ENCODE results near the gene CCDC88B.
"Not testable (repeated sequence)": the region's sequence is repeated elsewhere in the genome, so short reads cannot be mapped to it uniquely, and the experiment has no call there.

The CCDC88B gene

GRCh38 chr11:64321026-64321425 is 19.0 kb upstream of the CCDC88B start:
- no peak for DNase-seq

GRCh38 chr11:64321533-64321932 is 18.5 kb upstream of the CCDC88B start:
- no peak for DNase-seq

- no peak for DNase-seq
These were observed 17.1 kb upstream of the CCDC88B start for GRCh38 chr11:64322925-64323260.

- no peak for DNase-seq
These were observed 16.6 kb upstream of the CCDC88B start for GRCh38 chr11:64323373-64323772.

- not testable (repeated sequence) for DNase-seq
These were observed 16.0 kb upstream of the CCDC88B start for GRCh38 chr11:64323984-64324383.

GRCh38 chr11:64324692-64325469 is 15.1 kb upstream of the CCDC88B start:
- DNase-seq, result no peak

GRCh38 chr11:64327375-64327774 is 12.6 kb upstream of the CCDC88B start:
- DNase-seq, result no peak

- DNase-seq, result no peak
These were observed 12.0 kb upstream of the CCDC88B start for GRCh38 chr11:64327993-64328392.

- DNase-seq, result no peak
These were observed 9.1 kb upstream of the CCDC88B start for GRCh38 chr11:64330888-64331287.

GRCh38 chr11:64331569-64332371 is 8.2 kb upstream of the CCDC88B start:
- DNase-seq, result peak in 6 of 58 donors; percentile 6 to 33 (median 23)

GRCh38 chr11:64333556-64333955 is 6.4 kb upstream of the CCDC88B start:
- DNase-seq, result no peak

- no peak for DNase-seq
These were observed 5.0 kb upstream of the CCDC88B start for GRCh38 chr11:64334764-64335735.

GRCh38 chr11:64337538-64338249 is 2.3 kb upstream of the CCDC88B start:
- no peak for DNase-seq

GRCh38 chr11:64338716-64339115 is 1.3 kb upstream of the CCDC88B start:
- DNase-seq, result no peak

GRCh38 chr11:64339286-64339685 is 718 bp upstream of the CCDC88B start:
- DNase-seq, result no peak

GRCh38 chr11:64340671-64341335 is 799 bp downstream of the CCDC88B start:
- peak in 5 of 58 donors; percentile 6 to 27 (median 15) for DNase-seq

GRCh38 chr11:64341429-64341828 is 1.4 kb downstream of the CCDC88B start:
- DNase-seq, result no peak

- DNase-seq, result peak in 53 of 58 donors; percentile 12 to 84 (median 53)
These were observed 2.1 kb downstream of the CCDC88B start for GRCh38 chr11:64341851-64342791.
